Measurements from ENCODE around the gene IQCF5.
A peak's percentile ranks its signal among the peaks of the same experiment; 100 is the strongest.
"Not testable (repeated sequence)": the region's sequence is repeated elsewhere in the genome, so short reads cannot be mapped to it uniquely, and the experiment has no call there.

Gene IQCF5

GRCh38 chr3:51875501-51875900, at the start of gene IQCF5:
TSS of gene IQCF5 (minus strand) at chr3:51875601. CDS start at chr3:51875531, 70 bp downstream.
- DNase-seq (ENCODE audit: low read depth), result no peak
- no peak within 1 kb of the TSS for H3K4me3 ChIP-seq (ENCODE audit: low read depth, low read length)
- no peak for TF ChIP-seq CTCF (IDR thresholded peaks at IDR 0.05; ENCODE audit: low read depth, low read length, missing control alignments)

GRCh38 chr3:51921081-51921578, 45.7 kb upstream of the IQCF5 start:
- H3K4me3 ChIP-seq (ENCODE audit: low read depth, low read length), result no peak overlapping the region
- DNase-seq (ENCODE audit: low read depth), result no peak
- no peak for TF ChIP-seq CTCF (IDR thresholded peaks at IDR 0.05; ENCODE audit: low read depth, low read length, missing control alignments)

GRCh38 chr3:51916418-51916817, 41.0 kb upstream of the IQCF5 start:
- no peak overlapping the region for H3K4me3 ChIP-seq (ENCODE audit: low read depth, low read length)
- TF ChIP-seq CTCF (IDR thresholded peaks at IDR 0.05; ENCODE audit: low read depth, low read length, missing control alignments), result no peak
- DNase-seq (ENCODE audit: low read depth), result no peak

- DNase-seq (ENCODE audit: low read depth), result no peak
- no peak for TF ChIP-seq CTCF (IDR thresholded peaks at IDR 0.05; ENCODE audit: low read depth, low read length, missing control alignments)
- no peak overlapping the region for H3K4me3 ChIP-seq (ENCODE audit: low read depth, low read length)
Measured at GRCh38 chr3:51908026-51908425, 32.6 kb upstream of the IQCF5 start.

- H3K4me3 ChIP-seq (ENCODE audit: low read depth, low read length), result no peak overlapping the region
- TF ChIP-seq CTCF (IDR thresholded peaks at IDR 0.05; ENCODE audit: low read depth, low read length, missing control alignments), result no peak
- DNase-seq (ENCODE audit: low read depth), result no peak
Measured at GRCh38 chr3:51904034-51904823, 28.8 kb upstream of the IQCF5 start.

GRCh38 chr3:51902361-51902760, 27.0 kb upstream of the IQCF5 start:
- H3K4me3 ChIP-seq (ENCODE audit: low read depth, low read length), result not testable (repeated sequence)
- DNase-seq (ENCODE audit: low read depth), result peak; percentile 5

- H3K4me3 ChIP-seq (ENCODE audit: low read depth, low read length); DNase-seq (ENCODE audit: low read depth): not testable (repeated sequence)
Measured at GRCh38 chr3:51900043-51900442, 24.6 kb upstream of the IQCF5 start.

- DNase-seq (ENCODE audit: low read depth), result no peak
- H3K4me3 ChIP-seq (ENCODE audit: low read depth, low read length), result no peak overlapping the region
- TF ChIP-seq CTCF (IDR thresholded peaks at IDR 0.05; ENCODE audit: low read depth, low read length, missing control alignments), result no peak
Measured at GRCh38 chr3:51897391-51897790, 22.0 kb upstream of the IQCF5 start.
